Kidney epithelial cell (primary cell): Measurements from ENCODE around the gene SCUBE2. TPM values are rescaled to one million over a fixed set of nuclear protein-coding genes. Genes with fewer than 3 reads are reported as not detected.
A peak's percentile ranks its signal among the peaks of the same experiment; 100 is the strongest.
"Not testable (repeated sequence)": the region's sequence is repeated elsewhere in the genome, so short reads cannot be mapped to it uniquely, and the experiment has no call there.

ENCODE experiments used
- DNase-seq: peaks from one replicate; pipeline ENCODE4 v3.0.0-alpha.2; 2010; ENCODE audit warnings: low read depth
- H3K27me3 ChIP-seq: 2 replicates; pipeline ENCODE4 v1.6.0; 2011; ENCODE audit warnings: low read length; ENCODE audit not compliant: control insufficient read depth, insufficient read depth
- H3K36me3 ChIP-seq: 2 replicates; pipeline ENCODE4 v1.5.1; 2011; ENCODE audit warnings: low read length; ENCODE audit not compliant: control insufficient read depth, insufficient read depth
- H3K4me3 ChIP-seq: 2 replicates; pipeline ENCODE4 v1.5.1; 2011; ENCODE audit warnings: low read depth, mild to moderate bottlenecking, control low read depth, low read length
- total RNA-seq: library from RNA; depleted of rRNA; stranded (reverse); fragments of >200 nt; gene quantifications from 2 replicates; pipeline ENCODE4 v1.2.3, GENCODE V29; 2015
- TF ChIP-seq, protein P1 (sequence below): IDR thresholded peaks from 2 replicates; pipeline ENCODE4 v1.5.1; 2011; ENCODE audit warnings: mild to moderate bottlenecking, moderate library complexity, low read length, control low read depth, inconsistent platforms; ENCODE audit not compliant: insufficient read depth, poor library complexity, severe bottlenecking

SCUBE2 gene
- total RNA-seq, 1 donor from 2014 or later: 1.3 TPM

DNA sequence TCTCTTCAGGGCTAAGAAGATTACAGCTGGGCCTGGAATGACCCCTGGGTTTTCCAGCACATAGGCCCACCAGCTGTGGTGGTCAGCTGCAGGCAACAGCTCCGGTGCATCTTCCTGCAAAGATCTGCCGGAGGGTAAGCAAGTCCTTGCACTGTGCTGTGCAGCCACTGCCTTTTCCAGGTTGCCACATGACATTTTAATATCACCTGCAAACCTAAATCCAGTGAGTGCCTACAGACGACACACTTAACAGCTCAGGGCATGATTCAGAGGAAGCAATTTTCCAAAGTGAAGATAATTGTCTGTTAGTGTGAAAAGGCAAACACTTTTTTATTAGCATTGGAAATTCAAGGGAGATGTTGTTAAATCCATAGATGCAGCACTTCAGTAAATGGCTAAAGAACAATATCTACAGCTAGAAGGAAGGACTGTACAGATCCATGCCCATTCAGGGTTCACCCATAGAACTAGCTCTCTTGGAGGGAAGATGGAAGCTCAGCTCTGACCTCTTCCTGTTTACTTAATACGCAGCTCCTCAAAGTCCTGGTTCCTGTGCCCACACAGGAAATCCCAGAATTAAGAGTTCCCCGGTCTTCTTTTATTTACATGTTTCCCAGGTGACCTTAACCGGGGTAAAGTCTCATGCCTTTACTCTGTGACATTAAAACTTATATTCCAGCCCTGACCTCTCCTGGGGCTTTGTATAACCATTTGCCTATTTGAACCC is 74.3 kb downstream of the SCUBE2 start:
- DNase-seq: no peak
- no peaks in the 10 kb centered on the region for H3K36me3 ChIP-seq
- TF ChIP-seq, protein P1, sequence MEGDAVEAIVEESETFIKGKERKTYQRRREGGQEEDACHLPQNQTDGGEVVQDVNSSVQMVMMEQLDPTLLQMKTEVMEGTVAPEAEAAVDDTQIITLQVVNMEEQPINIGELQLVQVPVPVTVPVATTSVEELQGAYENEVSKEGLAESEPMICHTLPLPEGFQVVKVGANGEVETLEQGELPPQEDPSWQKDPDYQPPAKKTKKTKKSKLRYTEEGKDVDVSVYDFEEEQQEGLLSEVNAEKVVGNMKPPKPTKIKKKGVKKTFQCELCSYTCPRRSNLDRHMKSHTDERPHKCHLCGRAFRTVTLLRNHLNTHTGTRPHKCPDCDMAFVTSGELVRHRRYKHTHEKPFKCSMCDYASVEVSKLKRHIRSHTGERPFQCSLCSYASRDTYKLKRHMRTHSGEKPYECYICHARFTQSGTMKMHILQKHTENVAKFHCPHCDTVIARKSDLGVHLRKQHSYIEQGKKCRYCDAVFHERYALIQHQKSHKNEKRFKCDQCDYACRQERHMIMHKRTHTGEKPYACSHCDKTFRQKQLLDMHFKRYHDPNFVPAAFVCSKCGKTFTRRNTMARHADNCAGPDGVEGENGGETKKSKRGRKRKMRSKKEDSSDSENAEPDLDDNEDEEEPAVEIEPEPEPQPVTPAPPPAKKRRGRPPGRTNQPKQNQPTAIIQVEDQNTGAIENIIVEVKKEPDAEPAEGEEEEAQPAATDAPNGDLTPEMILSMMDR: no peak

DNA sequence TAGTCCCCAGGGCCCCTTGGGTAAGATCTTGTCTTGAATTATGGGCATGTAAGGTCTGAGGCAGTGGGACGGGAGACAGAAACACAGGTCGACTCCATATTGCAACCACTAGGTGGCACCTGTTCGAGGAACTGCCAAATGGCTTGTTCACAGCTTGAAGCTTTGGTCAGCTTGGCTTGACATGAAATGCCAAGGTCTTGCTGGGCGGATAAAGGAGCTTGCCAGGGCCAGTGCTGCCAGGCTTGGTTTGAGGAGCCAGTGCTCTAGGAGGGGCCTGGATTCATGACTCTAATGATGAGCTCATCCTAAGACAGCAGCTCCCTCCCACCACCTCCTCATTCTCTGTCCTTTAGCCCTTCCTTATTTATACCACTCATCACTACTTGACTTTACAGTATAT is 75.7 kb downstream of the SCUBE2 start:
- Histone ChIP-seq H3K36me3 (no peaks in the 10 kb centered on the region), H3K4me3 (no peak overlapping the region), H3K27me3 (no peaks in the 10 kb centered on the region)
- peak; percentile 60 for DNase-seq
- TF ChIP-seq, protein P1: peak; percentile 73

More for the DNA sequence above, 74.3 kb downstream of the SCUBE2 start:
- H3K27me3 ChIP-seq: no peaks in the 10 kb centered on the region
- no peak overlapping the region for H3K4me3 ChIP-seq

DNA sequence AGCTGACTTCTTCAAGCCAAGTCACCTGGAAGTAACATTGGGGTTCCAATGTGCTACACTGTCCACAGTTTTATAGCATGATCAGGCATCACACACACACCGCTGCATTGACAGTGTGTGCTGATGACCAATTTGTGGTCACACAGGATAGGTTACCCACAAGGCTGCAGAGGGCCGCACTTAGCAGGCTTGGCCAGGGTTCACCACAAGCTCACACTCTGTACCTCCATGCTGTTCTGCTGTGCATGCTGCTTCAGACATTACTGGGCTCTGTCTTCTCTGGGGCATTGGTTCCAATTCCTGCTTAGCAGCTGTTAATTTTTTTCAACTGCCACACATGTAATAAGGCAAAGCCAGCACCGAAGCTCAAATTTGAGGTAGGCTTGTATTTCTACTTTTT is 76.6 kb downstream of the SCUBE2 start:
- no peaks in the 10 kb centered on the region for H3K36me3 ChIP-seq
- H3K4me3 ChIP-seq: no peak overlapping the region
- TF ChIP-seq, protein P1: no peak
- DNase-seq: no peak
- no peaks in the 10 kb centered on the region for H3K27me3 ChIP-seq

DNA sequence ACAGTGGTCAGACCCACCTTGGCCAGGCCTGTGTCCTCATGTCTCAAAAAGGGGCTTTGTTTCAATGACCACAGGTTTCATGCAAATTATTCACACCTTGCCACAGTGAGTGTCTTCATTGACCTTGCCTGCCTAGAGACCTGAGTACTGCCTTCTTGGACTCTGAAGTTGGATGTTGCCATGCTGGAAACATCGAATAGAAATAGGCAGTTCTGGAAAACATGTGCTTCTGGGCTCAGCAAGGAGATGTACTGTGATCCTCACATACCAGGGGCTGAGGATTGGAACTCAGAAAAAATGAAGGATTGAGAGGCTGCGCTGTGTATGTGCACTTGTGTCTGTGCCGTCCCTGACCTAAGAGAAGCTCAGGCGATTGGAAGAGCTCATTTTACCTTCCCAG is 78.0 kb downstream of the SCUBE2 start:
- no peak for DNase-seq
- Histone ChIP-seq H3K4me3 (no peak overlapping the region), H3K27me3 (no peaks in the 10 kb centered on the region), H3K36me3 (no peaks in the 10 kb centered on the region)
- TF ChIP-seq, protein P1: no peak

DNA sequence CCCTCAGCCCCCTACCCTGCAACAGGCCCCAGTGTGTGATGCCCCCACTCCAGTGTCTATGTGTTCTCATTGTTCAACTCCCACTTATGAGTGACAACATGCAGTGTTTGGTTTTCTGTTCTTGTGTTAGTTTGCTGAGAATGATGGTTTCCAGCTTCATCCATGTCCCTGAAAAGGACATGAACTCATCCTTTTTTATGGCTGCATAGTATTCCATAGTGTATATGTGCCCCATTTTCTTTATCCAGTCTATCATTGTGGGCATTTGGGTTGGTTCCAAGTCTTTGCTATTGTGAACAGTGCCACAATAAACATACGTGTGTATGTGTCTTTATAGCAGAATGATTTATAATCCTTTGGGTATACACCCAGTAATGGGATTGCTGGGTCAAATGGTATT is 81.9 kb downstream of the SCUBE2 start:
- not testable (repeated sequence) for DNase-seq, H3K36me3 ChIP-seq, H3K4me3 ChIP-seq
- H3K27me3 ChIP-seq: peaks cover 14% of the 10 kb centered on the region

DNA sequence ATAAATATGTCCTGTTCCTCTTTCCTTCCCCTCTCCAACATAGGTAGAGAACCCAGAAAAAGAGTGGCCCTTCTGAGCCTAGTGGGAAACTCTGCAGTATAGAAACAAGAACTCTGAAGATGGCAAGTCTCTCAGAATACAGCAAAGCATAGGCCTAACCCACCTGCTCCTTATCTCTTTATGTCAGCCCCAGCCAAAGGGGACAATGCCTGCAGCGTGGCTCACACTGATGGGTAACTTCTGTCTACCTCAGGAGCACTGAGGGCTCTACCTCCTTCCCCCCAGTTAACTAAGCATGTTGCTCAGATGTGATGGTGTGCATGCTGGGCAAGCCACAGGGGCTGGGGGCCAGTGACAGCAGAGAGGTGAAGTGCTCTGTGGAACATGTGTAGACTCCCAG is 82.7 kb downstream of the SCUBE2 start:
- no peak for DNase-seq

More for the DNA sequence above, 82.7 kb downstream of the SCUBE2 start:
- no peak overlapping the region for H3K4me3 ChIP-seq
- H3K36me3 ChIP-seq: no peaks in the 10 kb centered on the region
- H3K27me3 ChIP-seq: peaks cover 22% of the 10 kb centered on the region
- TF ChIP-seq, protein P1: no peak
